GM19023 (cell line): ENCODE results near the gene KCNMB2.
A peak's percentile ranks its signal among the peaks of the same experiment; 100 is the strongest.

Experiments used
- ATAC-seq: cut with Tn5 transposase; IDR thresholded peaks from one replicate; pipeline ENCODE4 v1.9.1; 2021; ENCODE audit warnings: mild to moderate bottlenecking, moderate library complexity; ENCODE audit not compliant: unreplicated experiment

The KCNMB2 gene

GRCh38 chr3:178685591-178685906 is 149.3 kb downstream of the KCNMB2 start:
- no peak for ATAC-seq

DNA sequence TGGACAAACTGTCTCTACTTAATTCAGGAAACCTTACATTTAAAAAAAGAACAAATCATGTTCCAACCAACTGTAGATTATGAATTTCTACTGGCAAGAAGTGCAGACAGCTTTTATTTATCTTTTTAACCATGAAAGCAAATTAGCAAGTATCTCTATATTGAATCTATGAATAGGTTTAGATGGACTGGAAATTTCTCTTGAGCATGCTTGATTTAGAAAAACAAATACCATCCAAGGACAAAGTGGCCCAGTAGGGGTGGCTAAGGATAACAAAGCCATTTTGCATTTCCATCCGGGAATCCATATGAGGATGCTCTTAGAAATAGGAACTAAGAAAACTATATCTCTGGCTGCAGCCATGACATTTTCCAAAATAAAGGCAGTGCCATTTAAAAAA is 150.6 kb downstream of the KCNMB2 start:
- ATAC-seq, result no peak

GRCh38 chr3:178690571-178690970 is 154.3 kb downstream of the KCNMB2 start:
- no peak for ATAC-seq

- no peak for ATAC-seq
These were observed 163.1 kb downstream of the KCNMB2 start for GRCh38 chr3:178699364-178699763.

DNA sequence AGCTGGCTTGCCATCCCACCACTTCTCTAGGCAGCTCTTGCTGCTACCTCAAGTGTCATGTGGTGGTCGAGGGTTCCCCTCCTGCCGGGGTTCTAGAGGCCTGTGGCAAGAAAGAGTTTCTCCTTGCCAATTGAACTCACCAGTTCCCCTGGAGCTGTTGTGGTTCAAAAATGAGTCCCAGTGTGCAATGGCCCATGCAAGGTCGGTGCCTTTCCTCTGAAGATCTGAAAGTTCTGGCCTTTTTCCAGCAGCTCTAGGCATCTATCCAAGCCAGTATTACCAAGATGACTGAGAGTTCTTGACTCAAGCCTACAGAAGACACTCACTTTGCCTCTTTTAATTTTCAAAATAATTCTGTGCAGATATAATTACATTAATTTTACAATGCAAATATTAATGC is 163.6 kb downstream of the KCNMB2 start:
- no peak for ATAC-seq

GRCh38 chr3:178703268-178703975 is 167.2 kb downstream of the KCNMB2 start:
- no peak for ATAC-seq

DNA sequence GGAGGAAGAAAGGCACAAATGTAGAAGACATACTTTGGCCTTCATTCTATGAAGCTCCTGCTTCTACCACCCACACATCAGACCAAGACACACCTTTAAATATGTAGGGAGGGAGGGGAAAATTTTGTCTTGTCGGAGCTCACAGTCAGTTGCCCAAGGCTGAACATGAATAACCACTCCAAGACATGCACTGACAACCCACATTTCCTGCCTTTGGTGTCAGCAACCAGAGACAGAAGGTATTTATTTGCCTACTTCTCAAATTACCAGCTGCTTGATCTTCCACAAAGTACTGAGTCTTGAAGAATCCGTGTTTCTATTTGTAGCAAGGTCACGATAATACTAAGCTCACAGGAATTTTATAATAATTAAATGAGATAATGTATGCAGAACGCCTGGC is 169.7 kb downstream of the KCNMB2 start:
- no peak for ATAC-seq

DNA sequence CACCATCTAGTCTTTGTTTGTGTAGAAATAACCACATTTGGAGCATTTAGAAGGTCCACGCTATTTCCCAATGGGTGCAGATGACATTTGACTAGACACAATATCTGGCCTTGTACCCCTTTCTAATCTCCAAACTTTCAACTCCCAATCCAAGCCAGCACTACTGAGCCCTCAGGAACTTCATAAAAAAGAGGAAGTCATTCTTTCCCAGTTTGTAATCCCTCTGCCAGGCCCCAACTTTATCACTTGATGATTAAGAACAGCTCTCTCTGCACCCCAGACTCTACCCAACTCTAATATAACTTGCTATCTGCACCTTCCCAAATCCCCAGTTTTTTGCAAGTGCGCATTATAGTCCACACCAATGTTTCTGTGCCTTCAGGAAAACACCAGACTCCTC is 170.2 kb downstream of the KCNMB2 start:
- no peak for ATAC-seq

DNA sequence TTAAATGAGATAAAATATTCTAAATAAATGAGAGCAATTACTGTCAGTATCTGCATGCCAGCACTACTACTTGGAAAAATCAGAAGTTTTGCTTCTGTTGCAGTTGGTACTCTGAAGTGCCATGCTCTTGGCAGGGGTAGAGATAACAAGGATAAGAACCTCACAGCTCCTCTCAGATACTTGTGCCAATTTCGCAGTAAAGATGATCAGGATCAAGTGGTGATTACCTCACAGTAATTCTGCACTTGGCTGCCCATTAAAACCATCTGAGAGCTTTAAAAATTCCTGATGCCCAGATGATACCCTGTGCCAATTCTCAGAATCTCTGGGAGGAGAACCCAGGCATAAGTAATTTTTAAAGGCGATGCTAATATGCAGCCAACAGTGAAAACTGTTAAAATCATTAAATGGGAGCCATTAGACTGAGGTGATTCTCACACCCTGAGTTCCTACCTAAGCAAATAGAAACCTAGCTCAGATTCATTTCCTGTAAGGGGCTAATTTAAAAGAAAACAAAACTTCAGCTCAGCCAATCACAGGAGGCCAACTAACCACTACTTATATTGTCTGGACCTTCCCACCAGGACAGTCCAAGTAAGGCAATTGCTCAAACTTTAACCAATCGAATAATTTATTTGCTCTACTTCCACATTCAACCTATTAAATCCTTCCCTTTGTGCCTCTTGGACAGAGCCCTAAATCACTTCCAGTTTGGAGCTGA is 171.2 kb downstream of the KCNMB2 start:
- ATAC-seq, result peak; percentile 54

DNA sequence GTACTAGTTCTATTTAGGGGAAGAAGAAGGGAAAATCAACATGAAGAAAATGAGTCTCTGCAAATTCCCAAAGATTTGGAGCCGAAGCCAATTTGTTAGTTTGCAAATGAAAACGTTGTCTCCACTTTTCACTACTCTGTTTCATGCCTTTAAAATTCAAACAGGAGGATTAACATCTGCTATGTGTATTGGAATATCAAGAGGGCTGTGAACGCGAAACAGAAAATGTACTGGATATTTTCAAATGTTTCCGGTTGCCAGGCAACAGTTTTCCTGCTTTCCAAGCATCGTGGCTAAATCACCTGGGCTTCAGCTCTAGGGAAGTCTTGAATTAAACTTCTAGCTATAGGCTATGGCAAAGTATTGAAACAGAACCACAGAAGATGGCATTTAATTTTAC is 172.8 kb downstream of the KCNMB2 start:
- ATAC-seq, result no peak

- ATAC-seq, result no peak
These were observed 175.5 kb downstream of the KCNMB2 start for GRCh38 chr3:178711753-178712152.

- no peak for ATAC-seq
These were observed 176.0 kb downstream of the KCNMB2 start for GRCh38 chr3:178712247-178712646.

DNA sequence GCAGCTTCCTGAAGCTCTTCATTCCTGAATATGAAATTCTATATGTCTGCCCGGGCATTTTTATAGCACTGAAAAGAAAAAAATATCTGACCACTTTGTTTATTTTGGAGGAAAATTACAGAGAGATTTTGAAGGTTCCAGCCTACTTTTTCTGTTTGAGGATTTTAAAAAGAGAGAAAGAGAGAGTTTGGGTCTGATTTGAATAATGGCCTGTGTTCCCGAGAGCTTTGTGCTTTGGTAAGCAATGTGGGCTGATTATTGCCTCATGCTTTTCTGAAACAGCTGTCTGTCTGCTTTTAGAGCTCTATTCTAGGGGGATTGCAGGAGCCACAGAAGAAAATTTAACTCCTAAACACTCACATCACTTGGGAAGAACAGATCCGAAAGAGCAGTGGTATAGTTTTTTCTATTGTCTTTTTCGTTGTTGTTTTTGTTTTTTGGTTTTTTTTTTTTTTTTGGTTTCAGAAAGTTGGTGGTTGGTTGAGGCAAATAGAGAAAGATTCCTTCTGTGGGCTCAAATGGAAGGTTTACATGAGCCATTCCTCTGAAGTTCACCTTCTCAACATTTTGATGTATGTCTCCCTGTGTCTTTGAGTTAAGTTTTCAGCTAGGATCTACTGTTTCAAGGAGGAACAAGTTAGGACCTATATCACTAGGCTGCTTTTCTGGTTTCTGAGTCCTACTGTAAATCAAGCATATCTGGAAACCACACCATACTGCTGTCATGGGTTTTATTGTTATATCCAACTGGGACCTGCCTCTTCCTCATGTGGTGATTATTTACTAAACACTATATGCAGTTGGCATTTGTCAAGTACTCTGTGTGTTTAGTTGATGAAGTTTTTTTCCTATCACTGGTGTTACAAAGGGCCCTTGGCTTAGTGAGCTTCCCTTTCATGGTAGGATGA is 178.9 kb downstream of the KCNMB2 start:
- ATAC-seq, result no peak

GRCh38 chr3:178718995-178719635 is 182.9 kb downstream of the KCNMB2 start:
- no peak for ATAC-seq

GRCh38 chr3:178732824-178733223 is 196.6 kb downstream of the KCNMB2 start:
- ATAC-seq, result no peak

GRCh38 chr3:178735032-178735674 is 198.9 kb downstream of the KCNMB2 start:
- ATAC-seq, result no peak

- ATAC-seq, result no peak
These were observed 200.1 kb downstream of the KCNMB2 start for GRCh38 chr3:178736300-178736699.

DNA sequence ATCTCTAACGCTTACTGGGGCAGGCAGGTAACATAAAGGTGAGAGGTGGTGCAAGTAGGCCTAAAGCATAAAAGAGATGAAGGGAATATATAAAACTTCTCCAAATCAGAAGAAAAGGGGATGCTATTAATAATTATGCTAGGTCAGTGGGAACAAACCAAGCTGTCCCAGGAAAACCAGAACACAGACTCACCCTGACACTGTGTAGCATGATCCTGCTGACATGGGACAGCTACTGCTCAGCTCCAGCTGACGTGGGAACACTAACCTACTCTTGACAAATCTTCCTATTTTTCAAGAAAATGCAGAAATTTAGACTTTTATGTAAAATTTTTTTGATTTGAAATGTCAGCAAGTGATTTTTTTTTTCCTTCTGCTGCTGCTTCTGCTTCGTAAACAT is 203.5 kb downstream of the KCNMB2 start:
- ATAC-seq, result no peak

DNA sequence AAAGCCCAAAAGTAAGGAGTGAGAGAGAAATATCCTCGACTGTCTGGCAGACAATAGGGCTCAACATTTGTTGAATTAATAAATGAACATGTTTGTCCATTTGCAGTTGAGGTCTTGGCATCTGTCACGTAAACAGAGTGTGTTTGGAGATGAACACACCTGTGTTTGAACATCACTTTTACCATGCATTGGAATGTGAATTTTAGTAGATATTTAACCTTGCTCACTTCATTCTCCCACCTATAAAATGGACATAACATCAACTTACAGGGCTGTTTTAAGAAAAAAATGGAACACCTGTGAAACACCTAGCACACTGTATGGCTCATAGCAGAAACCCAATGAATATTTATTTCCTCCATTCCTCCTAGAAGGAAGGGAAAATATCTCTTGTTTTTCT is 204.8 kb downstream of the KCNMB2 start:
- no peak for ATAC-seq

DNA sequence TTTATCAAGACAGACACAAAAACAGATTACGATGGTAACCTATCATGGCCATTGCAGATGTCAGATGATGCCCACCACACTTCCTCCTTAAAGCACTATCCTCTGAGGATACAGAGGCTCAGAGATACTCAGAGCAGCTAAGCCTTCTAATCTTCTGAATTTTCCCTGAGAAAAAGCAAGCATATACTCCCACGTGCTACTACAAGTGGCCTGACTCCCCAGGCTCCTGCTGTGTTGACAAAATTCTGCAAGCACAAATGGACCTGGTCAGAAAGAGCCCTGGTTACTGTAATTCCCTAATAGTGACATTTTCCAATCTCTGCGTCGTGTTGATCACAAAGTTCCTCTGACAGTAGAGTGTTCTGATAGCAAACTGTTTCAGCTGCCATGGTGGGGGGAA is 207.1 kb downstream of the KCNMB2 start:
- no peak for ATAC-seq
